BJ (cell line): ENCODE data around the gene IPMK. TPM values are rescaled to one million over a fixed set of nuclear protein-coding genes. Genes with fewer than 3 reads are reported as not detected.
A peak's percentile ranks its signal among the peaks of the same experiment; 100 is the strongest.

Source experiments
- CTCF ChIA-PET: fragments of 350-600 bp; formaldehyde crosslinking; extraction: SDS; loops from one replicate; lab custom pipeline; 2021; ENCODE audit warnings: antibody characterized with exemption, inconsistent platforms; lab: Yijun Ruan, JAX
- POLR2A ChIA-PET: fragments of 300-600 bp; sonication (Branson Sonifier 250); formaldehyde crosslinking; extraction: SDS; loops from one replicate; lab custom pipeline; 2021; ENCODE audit warnings: antibody characterized with exemption; lab: Charles Lee
- DNase-seq: peaks from one replicate; pipeline ENCODE4 v3.0.0-alpha.2; 2011; ENCODE audit warnings: low read depth
- H3K27me3 ChIP-seq: 2 replicates; pipeline ENCODE4 v1.6.0; 2011; ENCODE audit warnings: low read length; ENCODE audit not compliant: control insufficient read depth, insufficient read depth
- H3K36me3 ChIP-seq: 2 replicates; pipeline ENCODE4 v1.5.1; 2011; ENCODE audit warnings: low read length; ENCODE audit not compliant: control insufficient read depth, insufficient read depth
- H3K4me3 ChIP-seq: 2 replicates; pipeline ENCODE4 v1.5.1; 2011; ENCODE audit warnings: low read depth, mild to moderate bottlenecking, control low read depth, low read length
- CTCF ChIP-seq: IDR thresholded peaks from 2 replicates; pipeline ENCODE4 v1.5.1; 2011; ENCODE audit warnings: low read depth, mild to moderate bottlenecking, control low read depth, inconsistent platforms, low read length, moderate library complexity; ENCODE audit not compliant: insufficient read depth
- polyA plus RNA-seq: library from polyadenylated mRNA; depleted of rRNA; stranded (reverse); fragments of >200 nt; gene quantifications from 2 replicates; pipeline ENCODE4 v1.2.3, GENCODE V29; 2011

IPMK gene
- polyA plus RNA-seq, 1 experiment: 0.81 TPM

- ChIA-PET POLR2A (interaction anchor here (1.0 kb wide), 1 partner anchor 8 kb away, joined by 3 read pairs; no protein-coding TSS in a partner anchor), CTCF (interaction anchor here (0.6 to 5.3 kb wide), 26 partner anchors 10 to 148 kb away, joined by 3 to 128 read pairs (median 4); partner anchors contain the start of gene CISD1)
- no peak for DNase-seq
- H3K27me3 ChIP-seq: no peaks in the 10 kb centered on the region
- H3K36me3 ChIP-seq: no peaks in the 10 kb centered on the region
- H3K4me3 ChIP-seq: no peak overlapping the region
- peak; percentile 72 for TF ChIP-seq CTCF
Observed at GRCh38 chr10:58291538-58292174, 24.0 kb upstream of the IPMK start.

GRCh38 chr10:58282615-58283014 is 14.9 kb upstream of the IPMK start:
- no peaks in the 10 kb centered on the region for H3K27me3 ChIP-seq
- POLR2A ChIA-PET: interaction anchor here (0.8 kb wide), 1 partner anchor 9 kb away, joined by 3 read pairs; no protein-coding TSS in a partner anchor
- CTCF ChIA-PET: interaction anchor here (0.7 kb wide), 1 partner anchor 1279 kb away, joined by 3 read pairs; no protein-coding TSS in a partner anchor
- H3K36me3 ChIP-seq: no peaks in the 10 kb centered on the region
- no peak for TF ChIP-seq CTCF
- DNase-seq: no peak
- no peak overlapping the region for H3K4me3 ChIP-seq

GRCh38 chr10:58281092-58281752 is 13.5 kb upstream of the IPMK start:
- Histone ChIP-seq H3K27me3 (no peaks in the 10 kb centered on the region), H3K4me3 (no peak overlapping the region), H3K36me3 (no peaks in the 10 kb centered on the region)
- no peak for TF ChIP-seq CTCF
- peak; percentile 52 for DNase-seq
- CTCF ChIA-PET: interaction anchor here (1.4 kb wide), 2 partner anchors 9 to 10 kb away, joined by 8 read pairs; no protein-coding TSS in a partner anchor
- POLR2A ChIA-PET: no interaction called here

GRCh38 chr10:58280477-58280876 is 12.8 kb upstream of the IPMK start:
- Histone ChIP-seq H3K27me3 (no peaks in the 10 kb centered on the region), H3K36me3 (no peaks in the 10 kb centered on the region), H3K4me3 (no peak overlapping the region)
- DNase-seq: no peak
- ChIA-PET POLR2A (no interaction called here), CTCF (interaction anchor here (1.4 kb wide), 2 partner anchors 10 to 11 kb away, joined by 8 read pairs; no protein-coding TSS in a partner anchor)
- no peak for TF ChIP-seq CTCF

- TF ChIP-seq CTCF: no peak
- DNase-seq: no peak
- no peaks in the 10 kb centered on the region for H3K36me3 ChIP-seq
- ChIA-PET CTCF (no interaction called here), POLR2A (no interaction called here)
- no peak overlapping the region for H3K4me3 ChIP-seq
- H3K27me3 ChIP-seq: no peaks in the 10 kb centered on the region
Observed at GRCh38 chr10:58278962-58279307, 11.2 kb upstream of the IPMK start.
